Neural crest cell (in vitro differentiated cells): ENCODE data around the gene FAM110D. TPM values are rescaled to one million over a fixed set of nuclear protein-coding genes. Genes with fewer than 3 reads are reported as not detected.

Source experiments
- DNase-seq: peaks from one replicate; pipeline ENCODE4 v3.0.0; 2021; ENCODE audit warnings: low read depth, mixed read lengths, low spot score
- H3K27ac Mint-ChIP-seq: one replicate; pipeline ENCODE4 v1.8.0; 2021; ENCODE audit warnings: mild to moderate bottlenecking, mixed read lengths; ENCODE audit not compliant: unreplicated experiment
- H3K27me3 Mint-ChIP-seq: 2 replicates; pipeline ENCODE4 v1.8.0; 2021; ENCODE audit warnings: low read depth, mild to moderate bottlenecking, mixed read lengths
- H3K36me3 Mint-ChIP-seq: 2 replicates; pipeline ENCODE4 v1.8.0; 2021; ENCODE audit warnings: low read depth, mild to moderate bottlenecking, mixed read lengths
- H3K4me1 Mint-ChIP-seq: 2 replicates; pipeline ENCODE4 v1.8.0; 2021; ENCODE audit warnings: mixed read lengths
- H3K4me3 Mint-ChIP-seq: one replicate; pipeline ENCODE4 v1.8.0; 2021; ENCODE audit warnings: mild to moderate bottlenecking, mixed read lengths
- H3K9me3 Mint-ChIP-seq: 2 replicates; pipeline ENCODE4 v1.8.0; 2021; ENCODE audit warnings: mixed read lengths
- total RNA-seq: library from RNA; stranded (reverse); gene quantifications from 2 replicates; pipeline ENCODE4 v1.2.1, GENCODE V29; 2021
- TF ChIP-seq, protein P1 (sequence below): fragments of 200-600 bp; sonication (generic); conservative IDR thresholded peaks from 2 replicates; pipeline ENCODE4 v1.5.0; 2021; ENCODE audit warnings: antibody characterized with exemption, mild to moderate bottlenecking

The FAM110D gene
- total RNA-seq, 1 donor from 2014 or later, result 1.2 TPM

DNA sequence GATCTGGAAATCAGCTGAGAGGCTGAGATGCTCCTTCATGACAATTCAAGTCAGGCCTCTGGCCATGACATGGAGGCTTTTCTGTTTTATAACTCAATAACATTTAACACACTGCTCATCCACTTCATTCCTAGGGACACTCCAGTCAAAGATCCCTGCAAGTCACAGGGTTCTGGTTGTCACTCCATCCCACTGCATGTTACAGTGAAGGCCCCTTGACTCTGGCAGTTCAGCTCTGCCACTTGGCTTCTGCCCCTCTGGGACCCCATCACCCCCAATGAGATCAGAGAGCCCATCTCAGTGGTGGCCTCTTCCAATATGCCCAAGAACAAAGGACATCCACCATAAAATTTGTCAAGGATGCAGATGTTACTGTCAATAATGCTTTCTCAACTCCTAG lies 10.0 kb upstream of the FAM110D start:
- TF ChIP-seq, protein P1, sequence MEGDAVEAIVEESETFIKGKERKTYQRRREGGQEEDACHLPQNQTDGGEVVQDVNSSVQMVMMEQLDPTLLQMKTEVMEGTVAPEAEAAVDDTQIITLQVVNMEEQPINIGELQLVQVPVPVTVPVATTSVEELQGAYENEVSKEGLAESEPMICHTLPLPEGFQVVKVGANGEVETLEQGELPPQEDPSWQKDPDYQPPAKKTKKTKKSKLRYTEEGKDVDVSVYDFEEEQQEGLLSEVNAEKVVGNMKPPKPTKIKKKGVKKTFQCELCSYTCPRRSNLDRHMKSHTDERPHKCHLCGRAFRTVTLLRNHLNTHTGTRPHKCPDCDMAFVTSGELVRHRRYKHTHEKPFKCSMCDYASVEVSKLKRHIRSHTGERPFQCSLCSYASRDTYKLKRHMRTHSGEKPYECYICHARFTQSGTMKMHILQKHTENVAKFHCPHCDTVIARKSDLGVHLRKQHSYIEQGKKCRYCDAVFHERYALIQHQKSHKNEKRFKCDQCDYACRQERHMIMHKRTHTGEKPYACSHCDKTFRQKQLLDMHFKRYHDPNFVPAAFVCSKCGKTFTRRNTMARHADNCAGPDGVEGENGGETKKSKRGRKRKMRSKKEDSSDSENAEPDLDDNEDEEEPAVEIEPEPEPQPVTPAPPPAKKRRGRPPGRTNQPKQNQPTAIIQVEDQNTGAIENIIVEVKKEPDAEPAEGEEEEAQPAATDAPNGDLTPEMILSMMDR, result no peak
- no peak overlapping the region for H3K27ac Mint-ChIP-seq
- no peak overlapping the region for H3K4me3 Mint-ChIP-seq
- H3K36me3 Mint-ChIP-seq, result no peaks in the 10 kb centered on the region
- DNase-seq, result no peak
- no peaks in the 10 kb centered on the region for H3K9me3 Mint-ChIP-seq
- H3K27me3 Mint-ChIP-seq, result peaks cover 12% of the 10 kb centered on the region
- H3K4me1 Mint-ChIP-seq, result no peaks in the 10 kb centered on the region

DNA sequence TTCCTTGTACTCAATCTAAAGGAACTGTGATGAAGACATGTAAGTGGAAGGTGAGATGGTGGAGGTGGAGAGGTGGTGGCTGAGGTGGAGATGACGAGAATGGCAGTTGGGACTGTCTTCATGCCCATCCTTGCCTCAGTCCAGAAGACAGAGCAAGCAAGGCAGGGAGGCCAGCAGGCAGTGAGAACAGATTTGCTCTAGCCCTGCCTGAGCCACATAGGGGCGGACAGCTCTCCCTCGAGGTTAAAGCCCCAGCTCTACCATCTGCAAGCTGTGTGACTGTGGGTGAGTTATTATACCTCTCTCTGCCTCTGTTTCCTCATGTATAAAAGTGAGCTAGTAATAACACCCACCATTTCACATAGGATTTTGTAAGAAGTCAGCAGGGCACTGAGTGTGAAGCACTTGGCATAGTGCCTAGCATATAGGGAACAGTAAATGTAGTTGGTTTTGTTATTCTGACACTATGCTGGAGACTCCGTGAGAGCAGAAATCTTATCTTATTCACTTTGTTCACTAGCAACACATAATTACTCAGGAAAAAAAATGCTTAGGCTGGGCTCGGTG lies 4.8 kb upstream of the FAM110D start:
- TF ChIP-seq, protein P1, result no peak
- no peak overlapping the region for H3K27ac Mint-ChIP-seq
- no peaks in the 10 kb centered on the region for H3K36me3 Mint-ChIP-seq
- peaks cover 39% of the 10 kb centered on the region for H3K27me3 Mint-ChIP-seq
- no peak for DNase-seq
- no peaks in the 10 kb centered on the region for H3K9me3 Mint-ChIP-seq
- peaks cover 34% of the 10 kb centered on the region for H3K4me1 Mint-ChIP-seq
- H3K4me3 Mint-ChIP-seq, result no peak overlapping the region

DNA sequence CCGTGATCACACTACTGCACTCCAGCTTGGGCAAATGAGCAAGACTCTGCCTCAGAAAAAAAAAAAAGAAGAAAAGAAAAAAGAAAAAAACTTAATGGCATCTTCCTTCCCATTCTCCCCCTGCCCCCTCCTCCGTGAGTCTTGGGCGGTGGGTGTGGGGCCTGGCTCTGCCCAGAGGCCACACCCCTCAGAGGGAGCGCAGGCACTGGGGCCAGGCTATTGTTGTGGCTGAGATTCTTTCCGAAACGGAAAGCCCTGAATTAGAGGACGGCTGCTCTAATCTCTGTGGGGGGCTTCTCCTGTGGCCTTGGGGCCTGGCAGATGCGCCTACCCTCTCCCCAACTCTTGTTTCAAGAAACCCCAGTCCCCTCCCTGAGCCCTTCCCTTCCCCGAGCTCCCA lies 4.1 kb upstream of the FAM110D start:
- Mint-ChIP-seq H3K27me3 (peaks cover 43% of the 10 kb centered on the region), H3K36me3 (no peaks in the 10 kb centered on the region), H3K9me3 (no peaks in the 10 kb centered on the region), H3K4me1 (peaks cover 41% of the 10 kb centered on the region), H3K4me3 (no peak overlapping the region), H3K27ac (no peak overlapping the region)
- DNase-seq, result no peak
- TF ChIP-seq, protein P1, result no peak

DNA sequence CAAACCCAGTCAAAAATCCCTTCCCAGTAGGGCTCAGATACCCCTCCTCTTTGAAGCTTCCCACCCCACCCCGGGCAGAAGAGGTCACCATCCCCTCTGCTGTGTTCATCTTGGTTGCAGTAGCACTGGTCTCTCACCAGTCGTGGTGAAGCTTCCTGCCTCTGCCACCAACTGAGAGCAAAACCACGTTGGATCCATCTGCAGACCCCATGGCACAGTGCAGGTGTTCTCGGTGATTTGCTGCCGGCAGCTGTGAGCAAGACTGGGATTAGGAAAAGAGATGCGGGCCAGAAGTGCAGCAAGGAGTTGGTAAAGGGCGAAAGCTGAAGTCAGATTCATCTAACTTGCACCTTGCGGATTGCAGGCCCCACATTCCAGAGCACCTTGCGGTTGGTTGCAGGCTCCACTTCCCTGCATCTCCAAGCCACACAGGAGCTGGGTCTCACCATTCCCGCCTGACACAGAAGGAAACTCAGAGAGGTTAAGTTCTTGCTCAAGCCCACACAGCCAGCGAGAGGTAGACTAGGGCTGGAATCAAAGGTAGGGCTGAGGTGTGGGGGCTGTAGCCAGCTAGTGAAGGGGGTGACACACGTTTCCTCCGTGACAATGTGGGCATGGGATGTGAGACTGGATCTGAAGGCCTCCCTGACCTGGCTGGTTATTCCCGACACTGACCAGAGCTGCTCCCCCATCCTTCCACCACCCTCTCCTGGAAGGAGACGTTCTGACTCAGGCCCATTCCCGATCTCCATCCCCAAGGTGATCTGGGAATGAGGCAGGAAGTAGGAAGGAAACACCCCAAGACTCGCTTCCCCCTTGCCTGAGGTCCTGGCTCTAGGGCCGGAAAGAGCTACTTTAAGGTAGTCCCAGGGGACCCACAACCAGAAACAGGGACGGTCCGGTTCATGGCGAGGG lies 3.3 kb upstream of the FAM110D start:
- TF ChIP-seq, protein P1, result no peak
- H3K4me1 Mint-ChIP-seq, result peaks cover 43% of the 10 kb centered on the region
- DNase-seq, result no peak
- peaks cover 44% of the 10 kb centered on the region for H3K27me3 Mint-ChIP-seq
- H3K4me3 Mint-ChIP-seq, result no peak overlapping the region
- H3K36me3 Mint-ChIP-seq, result no peaks in the 10 kb centered on the region
- H3K27ac Mint-ChIP-seq, result peak overlapping the region; percentile 52
- H3K9me3 Mint-ChIP-seq, result no peaks in the 10 kb centered on the region

DNA sequence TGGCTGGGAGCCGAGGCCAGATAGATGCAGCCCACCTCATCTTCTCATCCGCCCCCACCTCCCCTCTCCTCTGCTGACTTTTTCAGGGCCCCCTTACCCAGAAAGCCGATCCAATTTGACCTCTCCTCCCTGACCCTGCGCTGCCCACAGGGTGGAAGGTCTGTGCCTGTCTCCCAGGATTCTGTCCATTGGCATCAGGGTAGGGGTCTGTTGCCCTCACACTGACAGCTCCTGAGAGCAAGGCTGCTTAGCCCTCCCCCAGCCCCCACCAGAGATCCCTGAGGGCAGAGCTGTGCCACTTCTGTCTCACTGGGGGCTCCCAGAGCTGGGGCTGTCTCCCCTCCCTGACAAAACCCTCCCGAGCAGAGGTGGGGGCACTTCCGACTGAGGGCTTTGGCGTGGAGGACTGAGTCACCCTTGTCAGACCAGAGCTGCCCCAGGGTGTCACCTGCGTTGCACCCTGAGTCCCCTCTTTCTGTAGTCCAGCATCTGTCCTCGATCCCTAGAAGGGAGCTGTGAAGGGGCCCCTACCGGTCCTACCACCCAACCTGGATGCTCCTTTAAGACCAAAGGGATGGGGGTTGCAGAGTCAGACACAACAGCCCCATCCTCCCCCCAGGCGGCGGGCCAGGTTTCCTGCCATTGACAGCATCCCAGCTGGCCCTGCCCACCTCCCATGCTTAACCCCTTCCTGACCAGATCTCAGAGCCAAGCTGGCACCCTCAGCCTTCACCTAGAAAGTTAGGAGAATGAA lies 2.4 kb upstream of the FAM110D start:
- Mint-ChIP-seq H3K27ac (no peak overlapping the region), H3K9me3 (no peaks in the 10 kb centered on the region), H3K4me3 (peak overlapping the region; percentile 56), H3K4me1 (peaks cover 46% of the 10 kb centered on the region), H3K36me3 (no peaks in the 10 kb centered on the region), H3K27me3 (peaks cover 44% of the 10 kb centered on the region)
- TF ChIP-seq, protein P1, result no peak
- no peak for DNase-seq
